Islet precursor cell (in vitro differentiated cells): ENCODE results near the gene KCNMB2.
"Not testable (repeated sequence)": the region's sequence is repeated elsewhere in the genome, so short reads cannot be mapped to it uniquely, and the experiment has no call there.

Source experiments
- DNase-seq: peaks from one replicate; pipeline ENCODE4 v3.0.0-alpha.2; 2018

The KCNMB2 gene

GRCh38 chr3:178520451-178520850 lies 15.8 kb upstream of the KCNMB2 start:
- no peak for DNase-seq

GRCh38 chr3:178522200-178523052 lies 13.8 kb upstream of the KCNMB2 start:
- no peak for DNase-seq

DNA sequence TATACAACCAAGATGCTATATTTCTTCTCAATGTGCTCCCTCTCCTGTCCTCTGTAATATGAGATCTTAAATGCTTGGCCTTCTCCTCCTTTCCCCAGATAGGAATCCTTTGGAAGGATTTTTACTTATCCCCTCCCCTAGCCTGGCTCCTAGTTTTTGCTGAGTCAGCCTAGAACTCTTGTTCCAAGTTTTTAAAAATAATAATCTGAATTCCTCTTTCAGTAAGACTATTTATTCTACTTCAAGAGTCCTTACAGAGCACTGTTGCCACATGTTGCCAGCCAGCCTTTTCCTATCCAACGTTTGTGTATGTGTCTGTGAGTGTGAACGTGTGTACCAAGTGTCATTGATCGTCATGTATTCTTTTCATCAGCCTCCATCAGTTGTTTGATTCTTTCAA lies 11.0 kb upstream of the KCNMB2 start:
- no peak for DNase-seq

- no peak for DNase-seq
Observed at GRCh38 chr3:178526291-178526690, 9.9 kb upstream of the KCNMB2 start.

GRCh38 chr3:178527981-178528380 lies 8.3 kb upstream of the KCNMB2 start:
- no peak for DNase-seq

GRCh38 chr3:178529606-178530225 lies 6.5 kb upstream of the KCNMB2 start:
- no peak for DNase-seq

- DNase-seq = no peak
Observed at GRCh38 chr3:178532476-178532875, 3.8 kb upstream of the KCNMB2 start.

DNA sequence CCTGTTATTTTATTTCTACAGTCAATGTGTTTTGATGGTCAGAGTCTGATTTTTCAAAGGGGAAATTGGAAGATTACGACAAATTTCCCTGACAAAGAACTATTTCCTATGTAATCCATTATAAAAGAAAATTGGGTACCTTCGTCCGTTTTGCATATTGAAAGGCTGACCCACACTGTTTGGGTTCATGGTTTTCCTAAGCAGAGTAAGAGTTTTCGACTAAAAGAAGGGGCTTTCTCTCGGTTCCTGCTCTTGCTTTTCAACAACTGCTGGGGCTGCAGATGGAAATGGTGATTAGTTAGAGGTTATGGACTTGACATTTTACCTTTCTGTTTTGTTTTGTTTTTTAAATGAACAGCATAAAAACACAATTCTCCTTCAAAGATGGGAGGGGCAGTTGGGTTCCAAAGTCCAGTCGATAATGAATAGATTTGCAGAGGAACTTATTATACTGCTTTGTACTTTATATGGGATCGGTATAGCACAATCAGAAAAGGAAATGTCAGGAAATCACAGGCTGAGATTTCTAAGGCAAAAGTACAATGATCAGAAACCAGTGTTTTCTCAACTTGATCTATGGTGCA lies 978 bp downstream of the KCNMB2 start:
- no peak for DNase-seq

GRCh38 chr3:178538056-178538455 lies 1.8 kb downstream of the KCNMB2 start:
- DNase-seq = no peak

DNA sequence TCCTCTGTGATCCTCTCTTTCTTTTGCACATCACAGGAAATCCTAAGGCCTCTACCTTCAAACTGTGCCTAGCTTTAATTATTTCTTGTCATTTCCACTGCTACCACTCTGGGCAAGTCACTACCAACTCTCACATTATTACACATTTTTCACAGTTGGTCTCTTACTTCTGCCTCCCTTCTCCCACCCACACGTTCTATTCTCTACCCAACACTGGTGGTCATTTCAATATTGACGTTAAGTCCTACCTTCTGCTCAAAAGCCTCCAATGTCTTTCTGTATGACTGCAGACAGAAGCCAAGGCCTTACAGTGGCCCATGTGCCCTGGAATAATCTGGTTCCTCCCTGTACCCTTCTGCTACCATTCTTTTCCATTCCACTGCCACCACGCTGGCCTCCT lies 3.9 kb downstream of the KCNMB2 start:
- no peak for DNase-seq

DNA sequence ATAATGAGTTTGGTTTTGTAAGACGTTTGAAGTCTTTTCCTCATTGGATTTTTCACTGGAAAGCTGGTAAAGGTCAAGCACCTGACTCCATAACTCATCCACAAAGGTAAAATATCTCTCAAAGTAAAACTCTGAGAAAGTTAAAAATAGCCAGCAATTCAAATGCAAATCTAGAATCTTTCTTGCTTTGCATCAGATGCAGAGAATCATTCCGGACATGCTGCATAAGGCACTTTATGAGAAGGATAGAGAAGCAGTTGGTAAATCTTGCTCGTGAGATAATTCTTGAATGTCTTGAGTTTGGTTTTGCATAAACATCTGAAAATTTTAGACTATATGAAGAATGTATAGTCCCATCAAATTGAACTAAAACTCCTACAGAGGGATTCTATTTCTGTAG lies 9.1 kb downstream of the KCNMB2 start:
- no peak for DNase-seq

GRCh38 chr3:178546079-178546478 lies 9.8 kb downstream of the KCNMB2 start:
- no peak for DNase-seq

DNA sequence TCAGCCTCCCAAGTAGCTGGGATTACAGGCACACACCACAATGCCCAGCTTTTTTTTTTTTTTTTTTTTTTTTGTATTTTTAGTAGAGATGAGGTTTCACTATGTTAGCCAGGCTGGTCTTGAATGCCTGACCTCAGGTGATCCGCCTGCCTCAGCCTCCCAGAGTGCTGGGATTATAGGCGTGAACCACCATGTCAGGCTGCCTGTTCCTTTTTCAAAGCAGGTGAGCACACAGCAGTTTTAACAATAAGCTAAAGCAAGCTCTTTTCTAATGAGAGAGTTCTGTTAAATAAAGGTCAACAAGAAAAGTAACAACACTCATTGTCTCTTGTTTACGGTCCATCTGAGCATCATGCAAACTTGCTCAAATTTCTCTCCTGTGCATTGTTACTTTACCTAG lies 13.2 kb downstream of the KCNMB2 start:
- DNase-seq = not testable (repeated sequence)

GRCh38 chr3:178551916-178552321 lies 15.7 kb downstream of the KCNMB2 start:
- no peak for DNase-seq

- DNase-seq = no peak
Observed at GRCh38 chr3:178558637-178559036, 22.4 kb downstream of the KCNMB2 start.

- DNase-seq = no peak
Observed at GRCh38 chr3:178560759-178561158, 24.5 kb downstream of the KCNMB2 start.

DNA sequence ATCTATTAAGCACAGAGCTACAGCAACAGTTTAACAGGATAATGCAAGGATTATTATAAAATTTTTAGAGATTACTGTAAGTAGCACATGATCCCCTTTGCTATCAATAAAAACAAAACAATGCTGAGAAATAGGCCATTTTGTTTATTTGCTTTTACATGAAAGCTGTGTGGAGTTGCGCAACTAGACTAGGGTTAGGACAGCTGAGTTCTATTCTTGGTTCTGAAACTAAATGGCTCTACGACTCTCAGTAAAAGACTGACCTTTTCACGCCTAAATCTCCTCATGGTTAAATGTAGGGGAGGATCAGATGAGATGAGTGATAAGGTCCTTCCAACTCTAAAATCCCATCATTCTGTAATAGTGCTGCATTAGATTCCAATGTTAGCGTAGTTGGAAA lies 25.0 kb downstream of the KCNMB2 start:
- no peak for DNase-seq

DNA sequence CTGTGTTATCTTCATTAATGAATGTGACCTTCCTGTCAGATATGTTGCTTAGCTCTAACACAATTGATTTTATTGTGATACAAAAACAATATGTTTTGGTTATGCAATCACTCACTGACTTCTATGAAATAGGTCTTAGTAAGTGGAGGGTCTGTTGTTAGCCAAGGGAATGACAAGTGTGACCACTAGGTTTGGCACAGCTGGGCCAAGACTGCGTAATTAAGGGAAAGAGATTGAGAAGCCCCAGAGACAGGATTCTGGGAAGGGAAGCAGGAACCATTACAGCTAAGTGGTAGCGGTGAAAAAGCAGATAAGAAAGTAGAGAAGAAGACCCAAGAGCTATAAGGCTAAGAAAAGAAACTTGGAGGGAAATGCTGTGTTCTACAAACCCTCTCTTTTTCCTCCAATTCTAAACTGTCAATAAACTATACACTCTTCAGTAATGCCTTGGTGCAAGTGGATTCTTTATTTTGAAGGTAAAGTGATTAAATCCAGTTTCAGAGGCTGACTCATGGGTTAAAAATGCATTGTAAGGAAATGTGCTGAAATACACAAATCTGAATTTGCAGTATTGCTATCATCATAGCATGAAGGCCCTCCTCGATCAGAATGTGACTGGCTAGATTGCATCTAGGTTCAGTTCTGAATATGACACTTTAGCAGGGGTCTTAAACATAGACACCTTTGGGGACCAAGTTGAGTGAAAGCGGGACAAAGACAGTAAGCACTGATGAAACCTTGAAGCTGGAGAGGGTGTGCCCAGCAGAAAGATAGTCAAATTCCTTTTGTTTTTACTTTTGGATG lies 26.1 kb downstream of the KCNMB2 start:
- DNase-seq = no peak

DNA sequence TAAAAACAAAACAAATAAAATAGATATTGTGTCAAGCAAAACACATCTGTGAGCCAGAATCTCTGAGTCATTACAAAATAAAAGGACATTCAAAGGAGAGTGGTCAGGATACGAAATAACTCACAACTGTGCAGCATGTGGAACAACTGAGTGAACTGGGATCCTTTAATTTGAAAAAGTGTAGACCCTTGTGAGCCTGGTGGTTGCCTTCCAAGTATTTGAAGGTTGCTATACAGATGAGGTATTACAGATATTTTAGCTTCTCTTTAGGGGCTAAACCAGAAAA lies 26.7 kb downstream of the KCNMB2 start:
- DNase-seq = no peak

GRCh38 chr3:178567611-178568010 lies 31.4 kb downstream of the KCNMB2 start:
- no peak for DNase-seq

DNA sequence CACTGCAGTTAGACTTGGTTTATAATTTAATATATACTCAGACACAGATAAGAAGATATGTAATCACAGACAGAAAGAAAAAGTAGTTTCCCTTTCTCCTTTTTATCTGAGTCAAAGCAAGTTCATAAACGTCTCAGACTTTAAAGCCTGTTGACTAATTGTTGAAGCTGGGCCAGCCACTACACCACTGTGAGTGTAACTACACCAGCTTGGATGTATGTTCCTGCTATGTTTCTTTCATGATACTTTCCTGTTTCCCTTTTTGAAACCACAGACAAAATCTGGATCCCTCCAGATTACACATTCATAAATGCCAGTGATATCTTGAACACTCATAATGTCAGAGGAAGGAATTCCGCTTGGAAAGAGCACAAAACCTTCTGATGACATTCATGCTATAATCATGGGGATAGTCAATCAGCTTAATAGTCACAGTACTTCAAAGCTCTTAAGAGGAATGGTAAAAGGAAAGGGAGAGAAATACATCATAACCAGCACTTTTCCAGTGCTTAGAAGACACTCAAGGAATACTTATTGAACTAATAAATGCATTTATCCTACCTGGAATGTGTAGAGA lies 32.0 kb downstream of the KCNMB2 start:
- DNase-seq = no peak

DNA sequence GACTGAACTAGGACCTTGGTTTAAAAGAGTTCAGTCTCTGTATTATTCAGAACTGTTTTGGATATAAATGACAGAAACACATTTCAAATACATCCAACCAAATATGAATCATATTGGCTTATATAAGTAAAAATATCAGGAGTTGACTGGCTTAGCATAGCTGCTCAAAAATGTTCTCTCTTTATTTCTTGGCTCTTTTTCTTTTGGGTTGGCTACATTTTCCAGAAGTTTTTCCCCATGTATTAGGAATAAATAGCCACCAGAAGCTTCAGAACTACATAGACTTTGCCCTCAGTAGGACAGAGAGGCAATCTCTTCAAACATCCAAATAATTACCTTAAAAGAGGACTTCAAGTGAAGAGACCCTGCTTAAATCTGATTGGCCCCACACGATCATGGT lies 32.7 kb downstream of the KCNMB2 start:
- no peak for DNase-seq

- no peak for DNase-seq
Observed at GRCh38 chr3:178569826-178570225, 33.6 kb downstream of the KCNMB2 start.
